ENCODE measurements around the gene ADGRB2. TPM values are rescaled to one million over a fixed set of nuclear protein-coding genes. Genes with fewer than 3 reads are reported as not detected.

ADGRB2 gene
- total RNA-seq, 1 donor from 2014 or later = 2.6 TPM

DNA sequence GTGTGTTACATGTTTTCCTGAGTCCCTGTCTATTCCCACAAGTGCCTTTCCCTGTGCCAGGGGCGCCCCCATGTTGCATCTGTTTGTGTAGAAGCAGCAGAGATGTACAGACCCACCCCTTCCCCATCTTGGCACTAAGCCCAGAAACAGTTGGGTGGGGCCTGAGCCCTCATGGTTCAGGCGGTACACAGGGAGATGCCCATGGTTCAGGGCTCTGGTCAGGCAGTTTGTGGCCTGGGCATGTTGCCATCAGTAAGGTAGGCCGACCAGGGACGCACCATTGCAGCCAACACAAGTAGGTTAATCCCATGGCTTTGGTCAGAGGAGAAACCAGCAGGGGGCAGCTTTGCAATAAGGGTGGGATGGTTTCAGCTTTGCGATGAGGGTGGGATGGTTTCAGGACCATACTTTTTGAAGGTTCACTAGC is 914 bp upstream of the ADGRB2 start:
- no peak for DNase-seq (ENCODE audit: extremely low read depth, low read depth, low spot score)

DNA sequence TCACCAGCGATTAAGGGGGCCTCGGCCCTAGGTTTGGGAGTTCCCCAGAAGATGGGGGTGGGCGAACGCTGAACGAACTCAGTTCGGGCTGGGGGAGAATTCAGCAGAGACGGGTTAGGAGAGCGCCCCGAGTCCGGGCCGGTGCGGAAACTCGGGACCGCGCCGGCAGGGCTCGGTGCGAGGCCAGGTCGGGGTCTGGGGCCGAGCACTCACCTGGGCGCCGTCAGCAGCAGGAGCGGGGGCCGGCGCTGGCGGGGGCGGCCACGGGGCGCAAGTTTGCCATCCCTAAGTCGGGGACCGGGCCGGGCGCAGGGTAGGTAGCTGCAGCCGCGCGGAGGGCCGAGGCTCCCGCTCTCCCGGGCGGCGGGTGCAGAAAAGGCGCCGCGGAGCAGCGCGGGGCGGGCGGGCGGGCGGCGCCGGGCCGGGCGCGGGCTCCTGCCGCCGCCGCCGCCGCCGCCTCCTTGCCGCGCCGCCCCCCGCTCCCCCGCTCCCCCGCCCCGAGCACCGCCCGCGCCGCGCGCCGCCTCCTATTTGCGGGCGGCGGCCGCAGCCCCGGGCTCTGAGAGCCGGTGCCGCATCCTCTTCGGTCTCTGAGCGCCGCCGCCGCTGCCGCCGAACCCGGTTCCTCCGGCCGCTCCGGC is 349 bp downstream of the ADGRB2 start:
- DNase-seq (ENCODE audit: extremely low read depth, low read depth, low spot score) = no peak

DNA sequence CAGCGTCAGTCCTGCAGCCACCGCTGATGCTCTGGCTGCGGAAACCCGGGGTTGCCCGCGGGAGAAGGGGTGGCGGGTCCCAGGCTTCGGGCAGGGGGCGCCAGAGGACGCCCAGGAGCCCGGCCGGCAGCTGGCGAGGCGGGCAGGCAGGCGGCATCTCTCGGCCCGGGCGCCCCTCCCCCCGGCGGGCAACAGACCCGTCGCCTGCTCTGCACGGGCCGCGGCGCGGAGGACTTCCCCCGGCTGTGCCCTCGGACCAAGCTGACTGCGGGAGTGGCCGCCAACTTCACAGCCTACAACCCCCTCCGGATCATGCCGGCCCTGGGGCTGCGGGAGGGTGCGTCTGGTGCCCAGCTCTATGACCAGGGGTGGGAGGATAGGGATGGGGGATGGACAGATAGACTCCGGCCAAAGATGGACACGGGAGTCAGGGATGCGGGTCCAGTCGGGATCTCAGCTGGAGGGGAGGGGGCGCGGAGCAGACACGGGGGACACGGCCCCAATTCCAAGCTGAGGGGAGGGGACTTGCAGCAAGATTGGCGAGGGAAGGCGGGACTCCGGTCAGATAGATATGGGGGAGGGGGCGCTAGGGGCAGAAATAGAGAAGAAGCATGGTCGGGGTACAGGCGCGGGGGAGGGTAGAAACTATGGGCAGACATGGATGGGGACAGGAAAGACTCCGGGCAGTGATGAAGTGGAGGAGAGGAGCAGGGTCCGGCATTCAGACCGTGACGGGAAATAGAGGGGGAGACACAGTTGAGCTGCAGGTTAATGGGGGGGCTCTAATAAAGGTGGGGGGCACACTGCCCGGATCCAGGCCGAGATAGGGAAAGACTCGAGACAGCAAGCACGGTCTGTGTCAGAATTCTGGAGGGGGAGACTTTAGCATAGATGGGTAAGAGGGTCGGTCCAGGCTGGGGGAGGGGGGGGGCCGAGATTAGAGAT is 1.1 kb downstream of the ADGRB2 start:
- DNase-seq (ENCODE audit: extremely low read depth, low read depth, low spot score) = no peak

DNA sequence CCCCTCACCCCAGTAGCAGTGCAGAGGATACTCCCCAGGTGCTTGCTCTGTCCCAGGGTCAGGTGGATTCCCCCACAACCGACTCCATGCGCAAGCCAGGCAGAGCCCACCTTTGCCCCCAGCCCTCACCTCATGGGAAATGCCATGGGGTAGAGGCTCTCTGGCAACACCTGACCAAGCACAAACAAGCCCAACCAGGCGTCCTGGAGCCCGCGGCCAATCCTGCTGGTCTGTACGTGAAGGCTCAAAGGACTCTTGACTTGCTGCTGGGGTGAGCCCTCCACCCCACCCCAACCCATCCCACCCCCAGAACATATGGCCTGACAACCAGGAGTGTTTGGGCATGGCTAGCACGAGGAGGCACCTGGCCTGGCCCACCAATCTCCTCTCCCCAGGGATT is 1.8 kb downstream of the ADGRB2 start:
- no peak for DNase-seq (ENCODE audit: extremely low read depth, low read depth, low spot score)

GRCh38 chr1:31761883-31762282 is 2.3 kb downstream of the ADGRB2 start:
- no peak for DNase-seq (ENCODE audit: extremely low read depth, low read depth, low spot score)

- no peak for DNase-seq (ENCODE audit: extremely low read depth, low read depth, low spot score)
Measured at GRCh38 chr1:31760471-31761470, 3.4 kb downstream of the ADGRB2 start.

DNA sequence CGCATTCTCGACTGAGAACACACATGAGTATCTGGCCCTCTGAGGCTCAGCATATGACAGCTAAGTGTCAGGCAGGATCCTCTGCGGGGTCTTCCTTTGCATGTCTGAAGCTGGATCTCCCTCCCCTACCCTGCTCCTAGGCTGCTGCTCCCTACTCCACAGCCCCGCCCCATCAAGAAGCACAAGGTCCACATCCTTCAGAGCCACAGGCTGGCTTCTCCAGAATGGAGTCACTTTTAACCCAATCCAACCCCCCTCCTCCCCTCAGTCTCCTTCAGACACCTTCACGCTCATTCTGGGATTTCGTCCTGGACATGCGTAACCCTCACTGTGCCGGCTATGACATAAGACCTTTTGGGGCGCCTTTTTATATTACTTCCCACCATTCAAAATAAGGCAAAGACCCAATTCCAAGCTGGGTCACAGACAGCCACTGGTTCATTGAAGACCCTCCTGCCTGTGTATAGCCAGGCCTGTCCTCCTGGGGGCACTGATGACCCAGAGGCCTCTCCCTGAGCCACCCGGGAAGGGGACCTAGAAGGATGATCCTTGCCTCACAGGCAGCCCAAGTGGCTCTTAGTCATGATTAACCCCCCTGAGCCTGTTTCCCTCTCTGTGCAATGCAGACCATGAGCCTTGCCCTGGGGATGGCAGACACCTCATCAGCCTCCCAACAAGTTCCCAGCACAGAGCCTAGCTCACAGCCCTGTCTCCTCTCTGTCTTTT is 4.7 kb downstream of the ADGRB2 start:
- no peak for DNase-seq (ENCODE audit: extremely low read depth, low read depth, low spot score)

- no peak for DNase-seq (ENCODE audit: extremely low read depth, low read depth, low spot score)
Measured at GRCh38 chr1:31758823-31759222, 5.3 kb downstream of the ADGRB2 start.

DNA sequence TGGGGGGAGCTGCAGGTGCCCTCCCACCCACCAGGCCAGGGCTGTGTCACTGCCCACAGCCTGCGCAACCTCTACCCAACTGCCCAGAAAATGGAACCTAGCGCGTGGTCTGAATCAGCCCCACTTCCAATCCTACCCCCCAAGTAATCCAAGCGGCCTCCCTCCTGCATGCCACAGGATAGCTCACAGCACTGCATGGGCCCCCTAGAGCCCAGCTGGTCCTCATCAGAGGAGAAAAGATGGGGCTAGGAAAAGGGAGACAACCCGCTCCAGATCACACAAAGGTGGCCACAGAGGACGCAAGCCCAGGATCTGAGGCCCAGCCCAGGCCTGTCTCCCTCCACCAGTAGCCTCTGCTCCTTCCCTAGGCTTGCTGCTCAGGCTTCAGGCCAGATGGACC is 6.2 kb downstream of the ADGRB2 start:
- no peak for DNase-seq (ENCODE audit: extremely low read depth, low read depth, low spot score)

GRCh38 chr1:31757204-31757679 is 6.9 kb downstream of the ADGRB2 start:
- no peak for DNase-seq (ENCODE audit: extremely low read depth, low read depth, low spot score)

DNA sequence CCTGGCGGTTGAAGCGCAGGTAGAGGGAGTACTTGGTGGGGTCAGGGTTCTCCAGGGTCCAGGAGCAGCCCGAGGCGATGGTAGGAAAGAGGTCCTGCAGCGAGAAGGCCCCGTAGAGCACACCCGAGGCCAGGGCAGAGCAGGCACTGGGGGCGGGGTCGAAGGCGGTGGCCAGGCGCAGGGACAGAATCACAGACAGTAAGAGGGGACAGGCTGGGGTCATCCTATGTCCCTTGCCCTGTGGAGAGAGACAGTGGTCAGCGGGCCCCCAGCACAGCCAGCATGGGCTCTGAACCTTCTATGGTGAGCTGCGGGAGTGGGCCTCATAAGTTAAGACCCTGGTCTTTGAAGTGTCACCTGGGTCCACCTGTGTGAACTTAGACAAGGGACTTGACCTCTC is 7.6 kb downstream of the ADGRB2 start:
- DNase-seq (ENCODE audit: extremely low read depth, low read depth, low spot score) = no peak

GRCh38 chr1:31755850-31756492 is 8.2 kb downstream of the ADGRB2 start:
- DNase-seq (ENCODE audit: extremely low read depth, low read depth, low spot score) = no peak

DNA sequence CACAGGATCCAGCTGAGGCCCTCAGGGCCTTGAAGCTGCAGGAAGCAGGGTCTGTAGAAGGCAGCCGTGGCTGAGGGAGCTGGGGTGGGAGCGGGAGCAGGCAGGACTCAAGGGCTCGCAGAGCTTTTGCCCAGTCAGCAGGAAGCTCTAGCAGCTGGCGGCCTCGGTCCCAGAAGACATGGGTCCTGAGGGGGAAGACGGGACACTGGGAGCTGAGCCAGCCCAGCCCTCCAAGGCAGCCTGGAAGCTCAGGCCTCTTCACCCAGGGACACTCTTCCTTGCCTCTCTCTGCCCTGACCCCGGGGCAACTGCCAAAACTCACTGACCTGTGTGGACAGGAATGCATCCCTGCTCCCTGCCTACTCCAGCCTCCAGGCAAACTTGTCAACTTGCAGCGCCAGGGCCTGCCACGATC is 8.9 kb downstream of the ADGRB2 start:
- no peak for DNase-seq (ENCODE audit: extremely low read depth, low read depth, low spot score)

- no peak for DNase-seq (ENCODE audit: extremely low read depth, low read depth, low spot score)
Measured at GRCh38 chr1:31754397-31754796, 9.7 kb downstream of the ADGRB2 start.

DNA sequence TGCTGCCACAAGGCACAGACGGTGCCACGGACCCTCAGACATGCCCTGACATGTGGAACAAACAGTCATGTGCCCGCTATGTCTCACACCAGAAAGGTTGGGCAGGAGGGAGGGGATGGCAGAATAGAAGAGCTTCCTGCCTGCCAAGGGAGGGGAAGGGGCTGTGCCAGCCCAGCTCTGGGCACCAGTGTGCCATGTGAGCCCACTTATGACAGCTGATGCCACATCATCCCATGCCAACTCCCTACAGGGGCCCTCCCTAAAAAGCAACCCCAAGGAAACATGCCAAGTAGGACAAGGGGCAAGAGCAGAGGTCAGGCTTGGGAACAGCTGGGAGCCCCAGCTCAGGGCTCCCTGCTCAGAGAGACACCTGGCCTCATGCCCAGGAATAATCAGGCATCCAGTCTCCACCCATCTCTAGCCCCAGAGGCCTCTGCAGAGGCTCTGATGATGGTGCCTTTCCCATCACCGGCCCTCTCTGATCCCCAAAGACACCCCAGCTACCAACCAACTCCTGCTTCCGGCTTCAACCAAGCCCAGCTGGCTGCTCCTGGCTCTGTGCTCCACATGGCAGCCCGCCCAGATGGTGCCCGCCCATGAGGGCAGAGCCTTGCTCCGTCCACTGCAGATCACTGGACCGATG is 10.3 kb downstream of the ADGRB2 start:
- DNase-seq (ENCODE audit: extremely low read depth, low read depth, low spot score) = no peak

GRCh38 chr1:31752952-31753475 is 11.1 kb downstream of the ADGRB2 start:
- DNase-seq (ENCODE audit: extremely low read depth, low read depth, low spot score) = no peak

GRCh38 chr1:31752258-31752657 is 11.9 kb downstream of the ADGRB2 start:
- DNase-seq (ENCODE audit: extremely low read depth, low read depth, low spot score) = no peak

DNA sequence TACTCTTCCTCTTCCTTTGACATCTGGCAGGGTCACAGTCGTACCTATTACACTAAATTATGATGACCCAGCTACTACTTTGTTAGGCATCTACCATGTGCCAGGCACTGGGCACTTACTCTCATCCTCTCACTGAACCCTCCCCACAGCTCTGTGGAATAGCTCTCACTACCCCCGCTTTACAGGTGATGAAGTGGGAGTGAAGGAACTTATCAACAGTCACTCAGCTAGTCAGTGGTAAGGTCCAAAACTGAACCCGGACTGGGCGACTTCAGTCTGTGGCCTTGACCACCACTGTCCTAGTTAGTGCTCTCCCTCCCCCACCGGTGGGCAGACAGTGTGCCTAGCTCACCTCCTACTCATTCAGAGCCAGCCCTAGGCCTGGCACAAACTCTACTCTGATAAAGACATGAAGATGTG is 12.3 kb downstream of the ADGRB2 start:
- no peak for DNase-seq (ENCODE audit: extremely low read depth, low read depth, low spot score)

Measured in glomerular endothelial cell (primary cell).